Kidney capillary endothelial cell (primary cell): Measurements from ENCODE around the gene MGA.

Experiments used
- DNase-seq: peaks from one replicate; pipeline ENCODE4 v3.0.0-alpha.2; 2018; ENCODE audit warnings: low spot score

Gene MGA

DNA sequence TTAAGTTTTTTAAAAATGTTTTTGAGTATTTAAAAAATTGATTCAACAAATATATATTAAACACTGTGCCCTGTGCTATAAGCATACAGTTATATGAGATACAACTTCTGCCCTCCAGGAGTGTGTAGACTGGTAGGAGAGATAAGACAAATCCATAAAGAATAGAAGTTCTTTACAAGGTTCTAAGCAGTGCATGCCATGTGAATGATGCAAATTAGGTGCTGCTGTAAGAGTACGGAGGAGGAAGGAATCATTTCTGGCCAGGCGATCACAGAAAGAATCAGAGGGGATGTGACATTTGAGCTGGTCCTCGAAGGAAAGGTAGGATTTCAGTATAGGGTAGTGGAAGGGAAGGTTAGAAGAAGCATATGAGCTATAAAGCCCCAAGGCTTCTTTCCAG is 128.1 kb downstream of the MGA start:
- DNase-seq: no peak

GRCh38 chr15:41789236-41789635 is 129.0 kb downstream of the MGA start:
- no peak for DNase-seq

GRCh38 chr15:41789662-41790061 is 129.5 kb downstream of the MGA start:
- no peak for DNase-seq

- DNase-seq: no peak
Measured at GRCh38 chr15:41790169-41790568, 130.0 kb downstream of the MGA start.

- DNase-seq: peak; percentile 92
Measured at GRCh38 chr15:41790756-41791546, 130.7 kb downstream of the MGA start.

DNA sequence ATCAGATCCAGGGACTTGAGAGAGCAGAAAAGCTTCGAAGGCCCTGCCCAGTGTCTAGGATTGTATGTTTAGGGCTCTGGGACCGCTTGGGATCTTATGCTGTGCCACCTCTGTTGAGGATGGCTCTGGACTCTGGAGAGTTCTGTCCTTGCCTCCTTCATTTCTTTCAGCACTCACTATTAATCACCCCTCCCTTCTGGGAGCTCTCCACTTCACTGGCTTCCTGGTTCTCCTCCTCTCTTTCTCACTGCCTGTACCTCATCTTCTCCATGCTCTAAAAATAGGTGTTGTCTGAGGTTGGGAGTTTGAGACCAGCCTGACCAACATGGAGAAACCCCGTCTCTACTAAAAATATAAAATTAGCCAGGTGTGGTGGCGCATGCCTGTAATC is 131.3 kb downstream of the MGA start:
- DNase-seq: no peak

GRCh38 chr15:41792000-41792637 is 131.9 kb downstream of the MGA start:
- DNase-seq: no peak

DNA sequence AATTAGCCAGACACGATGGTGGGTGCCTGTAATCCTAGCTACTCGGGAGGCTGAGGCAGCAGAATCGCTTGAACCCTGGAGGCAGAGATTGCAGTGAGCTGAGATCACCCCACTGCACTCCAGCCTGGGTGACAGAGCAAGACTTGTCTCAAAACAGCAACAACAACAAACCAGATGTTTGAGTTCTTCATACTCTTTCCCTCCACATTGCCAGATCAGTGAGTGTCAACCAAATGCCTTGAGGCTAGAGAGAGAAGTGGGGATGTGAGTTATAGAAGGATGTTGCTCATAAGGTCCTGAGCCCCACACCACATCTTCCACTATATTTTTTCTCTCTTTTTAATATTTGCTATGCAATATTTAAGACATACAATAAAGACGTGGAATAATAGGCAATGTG is 133.9 kb downstream of the MGA start:
- no peak for DNase-seq

DNA sequence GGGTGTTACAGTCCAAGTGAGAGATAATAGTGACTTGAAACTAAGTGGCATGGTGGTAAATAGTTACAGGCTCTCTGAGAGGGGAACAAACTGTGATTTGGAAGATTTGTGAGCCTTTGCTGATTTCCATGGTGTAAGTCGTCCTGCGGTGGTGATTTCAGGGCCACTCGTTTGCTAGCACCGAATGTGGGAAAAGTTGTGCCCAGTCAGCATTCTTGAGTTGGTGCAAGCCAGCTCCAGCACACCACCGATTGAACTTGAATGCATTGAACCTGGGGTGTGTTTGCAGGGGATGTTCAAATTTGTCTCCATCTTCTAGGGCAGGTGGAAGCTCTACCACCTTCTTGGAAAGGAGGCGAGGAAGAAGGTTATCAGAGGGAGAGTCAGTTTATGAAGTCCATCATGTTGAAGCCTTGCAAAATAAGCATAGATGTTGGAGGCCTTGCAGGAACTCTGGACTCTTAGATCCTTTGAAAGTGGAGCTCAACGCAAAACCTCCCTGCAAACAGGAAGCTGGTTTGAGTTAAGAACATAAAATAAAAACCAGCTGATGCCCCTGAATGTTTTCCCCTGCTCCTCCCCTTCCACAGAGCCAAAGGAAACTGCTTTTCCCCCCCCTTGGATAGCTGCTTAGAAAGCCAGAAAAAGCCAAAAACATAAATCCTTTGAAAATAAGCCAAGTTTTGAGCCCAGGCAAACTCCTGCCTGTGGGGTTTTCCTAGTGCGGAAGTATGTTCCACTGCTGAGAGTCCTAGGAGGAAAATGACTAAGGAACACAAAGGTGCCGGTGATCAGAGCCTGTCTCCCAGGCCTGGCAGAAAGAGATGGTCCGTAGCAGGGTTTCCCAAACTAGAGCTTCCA is 136.0 kb downstream of the MGA start:
- no peak for DNase-seq

DNA sequence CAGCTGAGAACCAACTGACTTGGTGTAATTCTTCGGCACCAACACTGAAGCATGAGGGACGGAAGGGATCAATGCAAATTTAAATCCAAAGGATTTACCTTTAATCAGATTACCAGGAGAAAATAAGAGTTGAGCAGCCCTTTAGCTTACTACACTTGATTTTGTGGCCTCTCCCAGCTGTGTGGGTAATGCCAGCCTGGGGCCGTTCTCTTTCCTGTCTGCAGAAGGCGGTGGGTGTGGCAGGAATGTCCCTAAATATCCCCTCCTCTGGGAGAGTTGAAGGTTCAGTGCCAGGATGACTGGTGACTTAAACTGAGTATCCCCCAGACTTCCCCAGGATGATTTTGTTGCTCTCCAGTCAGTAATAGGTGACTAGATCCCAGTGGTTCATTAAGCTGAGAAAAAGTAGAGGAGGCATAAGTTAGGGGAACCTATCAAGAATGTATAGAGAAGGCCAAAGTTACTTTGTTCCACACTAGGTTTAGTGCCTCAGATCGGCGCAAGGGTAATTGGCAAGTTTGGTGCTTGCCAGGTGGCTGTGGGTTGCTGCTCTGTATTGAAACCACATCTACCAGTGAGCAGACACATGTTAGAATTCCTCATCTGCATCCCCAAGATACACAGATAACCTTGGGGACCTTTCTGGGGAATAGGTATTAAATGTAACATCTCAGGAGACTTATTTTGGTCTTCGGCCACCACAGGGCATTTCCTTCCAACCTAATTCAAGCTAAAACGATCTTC is 137.2 kb downstream of the MGA start:
- DNase-seq: no peak

DNA sequence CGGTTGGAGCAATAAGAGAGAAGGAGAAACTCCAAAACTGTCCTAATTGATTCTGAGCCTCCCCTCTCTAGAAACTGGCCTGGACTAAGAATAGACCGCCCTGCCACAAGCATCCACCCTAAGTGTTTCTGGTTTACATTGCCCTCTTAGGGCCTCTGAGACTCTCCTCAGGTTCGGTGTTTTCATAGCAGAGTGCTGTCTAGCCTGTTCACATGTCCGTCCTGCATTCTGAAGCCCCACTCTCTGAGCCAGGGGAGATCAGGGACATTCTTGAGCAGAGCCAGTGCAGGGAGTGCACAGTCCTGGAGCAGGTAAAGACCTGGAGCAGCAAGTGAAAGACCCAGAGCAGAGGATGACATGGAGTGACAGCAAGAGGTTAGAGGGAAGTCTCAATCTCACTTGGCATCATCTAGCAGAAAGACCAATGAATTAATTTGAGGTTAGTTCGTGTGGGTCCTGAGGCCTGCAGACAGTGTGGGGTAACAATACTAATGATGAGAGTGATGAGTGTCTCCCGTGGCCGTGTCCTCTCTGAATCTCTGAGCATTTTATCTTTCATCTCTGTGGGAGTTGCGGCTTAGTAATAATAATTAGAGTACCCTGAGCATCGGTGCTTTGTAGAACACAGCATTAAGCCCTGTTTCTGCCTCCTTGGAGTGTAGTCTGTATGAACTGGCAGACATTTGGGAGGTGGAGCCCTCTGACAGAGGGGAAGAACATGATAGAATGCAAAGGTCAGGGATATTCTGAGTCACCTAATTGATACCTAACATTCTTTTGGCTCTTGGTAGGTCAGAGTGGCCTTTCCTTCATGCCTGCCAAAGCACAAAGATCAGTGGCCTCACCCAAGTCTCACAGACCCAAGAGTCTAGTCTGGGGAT is 138.6 kb downstream of the MGA start:
- no peak for DNase-seq

DNA sequence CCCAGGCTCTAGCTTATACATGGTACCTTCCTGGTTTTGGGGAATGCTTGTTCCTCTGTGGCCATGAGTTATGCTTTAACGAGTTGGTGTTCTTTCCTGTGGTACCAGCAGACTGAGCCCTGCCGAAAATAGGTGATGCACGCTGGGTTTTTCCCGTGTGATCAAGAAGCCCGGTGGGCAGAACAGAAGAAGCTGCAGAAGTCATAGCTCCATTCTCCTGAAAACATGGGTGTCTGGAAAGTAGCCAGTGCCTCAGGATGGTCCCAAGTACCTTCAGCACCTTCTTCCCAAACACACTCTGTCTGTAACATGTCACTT is 139.2 kb downstream of the MGA start:
- no peak for DNase-seq

DNA sequence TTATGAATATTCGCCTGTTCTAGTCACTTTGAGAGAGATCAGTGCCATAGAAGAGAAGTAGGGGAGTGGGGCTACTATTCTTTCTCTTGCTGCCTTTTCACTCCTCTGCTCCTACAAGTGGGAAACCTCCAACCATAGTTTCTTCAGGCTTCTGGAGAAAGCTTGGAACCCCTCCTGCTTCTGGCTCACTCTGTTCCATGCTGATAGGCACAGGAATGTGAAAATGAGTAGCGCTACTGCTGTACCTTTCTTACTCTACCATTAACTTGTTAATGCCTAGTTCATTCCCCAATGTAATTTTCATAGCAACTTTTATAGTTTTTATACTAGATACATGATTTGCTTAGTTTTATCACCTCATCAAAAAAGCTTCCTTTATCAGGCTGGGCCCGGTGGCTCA is 141.0 kb downstream of the MGA start:
- DNase-seq: no peak

DNA sequence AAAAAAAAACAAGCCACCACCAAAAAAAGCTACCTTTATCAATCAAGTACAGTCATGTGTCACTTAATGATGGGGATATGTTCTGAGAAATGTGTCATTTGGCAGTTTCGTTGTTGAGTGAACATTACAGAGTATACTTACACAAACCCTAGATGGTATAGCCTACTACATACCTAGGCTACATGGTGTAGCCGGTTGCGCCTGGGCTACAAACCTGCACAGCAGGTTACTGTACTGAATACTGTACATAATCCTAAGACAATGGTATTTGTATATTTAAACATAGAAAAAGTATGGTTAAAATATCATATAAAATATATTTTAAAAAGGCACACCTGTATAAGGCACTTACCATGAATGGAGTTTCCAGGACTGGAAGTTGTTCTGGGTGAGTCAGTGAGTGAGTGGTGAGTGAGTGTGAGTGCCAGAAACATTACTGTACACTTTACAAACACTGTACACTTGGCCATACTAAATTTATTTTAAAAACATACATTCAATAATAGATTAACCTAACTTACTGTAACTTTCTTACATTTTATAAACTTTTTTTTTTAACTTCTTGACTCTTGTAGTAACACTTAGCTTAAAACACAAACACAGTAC is 141.7 kb downstream of the MGA start:
- no peak for DNase-seq

DNA sequence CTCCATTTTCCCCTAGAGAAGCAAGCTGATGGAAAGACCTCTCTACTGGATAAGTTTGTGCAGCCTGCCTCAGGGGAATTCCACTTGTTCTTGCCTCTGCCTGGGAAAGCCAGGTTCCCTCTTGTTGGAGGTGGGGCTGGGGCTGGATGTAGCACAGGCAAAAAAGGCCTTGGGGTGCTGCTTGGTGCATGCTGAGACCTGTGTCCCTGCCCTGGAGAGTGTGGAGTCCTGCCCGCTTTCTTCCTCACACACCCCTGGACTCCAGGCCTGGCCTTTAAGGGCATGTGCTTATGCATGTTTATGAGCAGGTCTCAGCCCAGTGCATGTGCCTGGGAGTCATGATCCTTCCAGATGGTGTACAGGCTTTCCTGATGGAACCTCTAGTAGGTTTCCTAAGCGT is 144.2 kb downstream of the MGA start:
- no peak for DNase-seq

- no peak for DNase-seq
Measured at GRCh38 chr15:41804916-41805666, 144.9 kb downstream of the MGA start.

DNA sequence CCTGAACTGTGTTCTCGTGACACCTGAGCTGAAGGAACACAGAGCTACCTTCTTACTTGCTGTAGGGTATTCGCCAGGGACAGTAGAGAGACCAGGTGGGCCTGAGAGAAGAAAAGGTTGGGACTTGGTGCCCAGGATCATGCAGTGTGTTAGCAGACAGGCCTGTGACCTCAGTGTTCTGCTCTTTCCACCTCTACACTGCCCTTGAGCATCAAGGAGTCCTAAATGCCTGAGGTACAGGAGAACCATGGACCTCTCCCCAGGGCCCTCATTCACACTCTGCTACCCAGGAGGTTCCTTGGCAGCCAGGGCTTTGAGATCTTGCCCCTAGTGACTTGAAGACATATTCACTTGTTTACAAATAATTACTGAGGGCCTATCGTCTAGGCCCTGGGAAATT is 145.5 kb downstream of the MGA start:
- DNase-seq: no peak

DNA sequence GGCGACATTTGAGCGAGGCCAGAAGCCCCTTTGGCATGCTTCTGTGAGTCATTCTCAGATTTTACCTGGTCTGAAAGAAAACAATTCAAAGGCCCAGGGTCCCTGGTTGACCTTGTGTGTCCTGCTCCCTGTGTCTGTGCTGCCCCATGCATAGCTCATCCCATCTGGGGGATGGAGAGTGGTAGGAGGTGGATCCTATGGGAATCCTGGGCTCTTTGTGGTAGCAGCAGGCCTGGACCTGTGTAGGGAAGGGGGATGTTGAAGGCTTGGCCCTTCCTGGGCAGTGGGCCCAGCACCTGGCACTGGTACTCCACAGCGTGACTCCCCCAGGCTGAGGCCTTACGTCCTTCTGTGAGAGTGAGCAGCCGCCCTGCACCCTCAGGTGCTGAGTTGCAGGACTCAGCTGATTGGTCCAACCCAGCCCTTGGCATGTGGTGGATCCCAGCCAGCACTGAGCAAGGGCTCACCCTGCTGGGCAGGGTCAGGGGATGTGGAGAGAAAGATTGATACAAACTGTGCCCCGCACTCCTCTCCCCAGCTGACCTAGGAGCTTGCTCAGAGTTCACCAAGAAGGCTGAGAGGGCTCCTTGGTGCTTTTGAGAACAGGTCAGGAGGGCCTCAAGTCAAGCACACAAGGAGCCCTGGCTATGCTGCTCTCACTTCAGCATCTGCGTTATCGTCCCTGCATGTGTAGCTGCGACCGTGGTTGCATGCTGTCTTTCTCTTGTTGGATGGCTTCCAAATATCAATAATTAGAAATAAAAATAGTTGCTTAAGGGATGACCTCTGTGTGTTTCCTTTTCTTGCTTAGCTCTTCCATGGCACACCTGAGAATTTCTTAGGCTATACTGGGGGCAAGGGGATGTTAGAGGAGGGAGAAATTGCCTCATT is 146.3 kb downstream of the MGA start:
- no peak for DNase-seq

- no peak for DNase-seq
Measured at GRCh38 chr15:41809121-41809520, 148.9 kb downstream of the MGA start.
